Measurements from ENCODE around the gene C1QB.
A peak's percentile ranks its signal among the peaks of the same experiment; 100 is the strongest.
"Not testable (repeated sequence)": the region's sequence is repeated elsewhere in the genome, so short reads cannot be mapped to it uniquely, and the experiment has no call there.

The C1QB gene

DNA sequence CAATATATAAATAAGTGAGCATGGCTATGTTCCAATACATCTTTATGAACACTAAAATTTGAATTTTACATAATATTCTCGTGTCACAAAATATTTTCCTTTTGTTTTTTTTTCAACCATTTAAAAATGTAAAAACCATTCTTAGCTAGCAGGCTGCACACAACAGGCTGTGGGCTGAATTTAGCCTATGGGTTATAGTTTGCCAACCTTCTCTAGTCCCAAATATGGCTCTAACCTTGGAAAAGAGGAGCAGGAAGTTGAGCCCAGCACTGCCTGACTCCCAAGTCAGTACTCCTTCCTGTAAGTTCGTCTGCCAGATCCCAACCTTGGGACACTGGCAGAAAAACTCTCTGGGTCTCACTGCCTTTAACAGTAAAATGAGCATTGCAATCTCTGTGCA is 13.4 kb downstream of the C1QB start:
- H3K9me3 ChIP-seq (ENCODE audit: severe bottlenecking), result no peaks in the 10 kb centered on the region
- TF ChIP-seq, protein P1, sequence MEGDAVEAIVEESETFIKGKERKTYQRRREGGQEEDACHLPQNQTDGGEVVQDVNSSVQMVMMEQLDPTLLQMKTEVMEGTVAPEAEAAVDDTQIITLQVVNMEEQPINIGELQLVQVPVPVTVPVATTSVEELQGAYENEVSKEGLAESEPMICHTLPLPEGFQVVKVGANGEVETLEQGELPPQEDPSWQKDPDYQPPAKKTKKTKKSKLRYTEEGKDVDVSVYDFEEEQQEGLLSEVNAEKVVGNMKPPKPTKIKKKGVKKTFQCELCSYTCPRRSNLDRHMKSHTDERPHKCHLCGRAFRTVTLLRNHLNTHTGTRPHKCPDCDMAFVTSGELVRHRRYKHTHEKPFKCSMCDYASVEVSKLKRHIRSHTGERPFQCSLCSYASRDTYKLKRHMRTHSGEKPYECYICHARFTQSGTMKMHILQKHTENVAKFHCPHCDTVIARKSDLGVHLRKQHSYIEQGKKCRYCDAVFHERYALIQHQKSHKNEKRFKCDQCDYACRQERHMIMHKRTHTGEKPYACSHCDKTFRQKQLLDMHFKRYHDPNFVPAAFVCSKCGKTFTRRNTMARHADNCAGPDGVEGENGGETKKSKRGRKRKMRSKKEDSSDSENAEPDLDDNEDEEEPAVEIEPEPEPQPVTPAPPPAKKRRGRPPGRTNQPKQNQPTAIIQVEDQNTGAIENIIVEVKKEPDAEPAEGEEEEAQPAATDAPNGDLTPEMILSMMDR (IDR thresholded peaks at IDR 0.05; ENCODE audit: poor library complexity, severe bottlenecking), result no peak

DNA sequence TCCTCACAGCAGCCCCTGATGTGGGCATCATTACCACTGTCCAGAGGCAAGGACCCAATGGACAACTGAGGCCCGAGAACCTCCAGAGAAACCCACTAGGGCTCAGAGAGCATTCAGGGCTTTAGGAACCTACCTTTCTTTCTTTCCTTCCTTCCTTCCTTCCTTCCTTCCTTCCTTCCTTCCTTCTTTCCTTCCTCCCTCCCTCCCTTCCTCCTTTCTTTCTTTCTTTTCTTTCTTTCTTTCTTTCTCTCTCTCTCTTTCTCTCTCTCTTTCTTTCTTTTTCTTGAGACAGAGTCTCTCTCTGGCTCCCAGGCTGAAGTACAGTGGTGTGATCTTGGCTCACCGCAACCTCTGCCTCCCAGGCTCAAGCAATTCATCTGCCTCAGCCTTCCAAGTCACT is 15.8 kb downstream of the C1QB start:
- not testable (repeated sequence) for H3K36me3 ChIP-seq (ENCODE audit: low read depth); H3K9me3 ChIP-seq (ENCODE audit: severe bottlenecking); H3K27ac ChIP-seq (ENCODE audit: poor library complexity, severe bottlenecking); H3K27me3 ChIP-seq (ENCODE audit: insufficient read depth, poor library complexity, severe bottlenecking); H3K4me3 ChIP-seq (ENCODE audit: severe bottlenecking); ATAC-seq (ENCODE audit: low read depth); DNase-seq (ENCODE audit: low spot score); H3K4me1 ChIP-seq (ENCODE audit: insufficient read depth, poor library complexity, severe bottlenecking)

More for the DNA sequence above, 13.4 kb downstream of the C1QB start:
- DNase-seq (ENCODE audit: low spot score) (no peak), ATAC-seq (ENCODE audit: low read depth) (no peak)
- Histone ChIP-seq H3K27ac (ENCODE audit: poor library complexity, severe bottlenecking) (no peak overlapping the region), H3K4me3 (ENCODE audit: severe bottlenecking) (no peak overlapping the region), H3K36me3 (ENCODE audit: low read depth) (no peaks in the 10 kb centered on the region), H3K4me1 (ENCODE audit: insufficient read depth, poor library complexity, severe bottlenecking) (no peaks in the 10 kb centered on the region), H3K27me3 (ENCODE audit: insufficient read depth, poor library complexity, severe bottlenecking) (peaks cover 4% of the 10 kb centered on the region)

GRCh38 chr1:22670352-22670975 is 17.4 kb downstream of the C1QB start:
- no peak for DNase-seq (ENCODE audit: low spot score)
- Histone ChIP-seq H3K27me3 (ENCODE audit: insufficient read depth, poor library complexity, severe bottlenecking) (peaks cover 4% of the 10 kb centered on the region), H3K4me3 (ENCODE audit: severe bottlenecking) (no peak overlapping the region), H3K36me3 (ENCODE audit: low read depth) (no peaks in the 10 kb centered on the region), H3K4me1 (ENCODE audit: insufficient read depth, poor library complexity, severe bottlenecking) (no peaks in the 10 kb centered on the region), H3K27ac (ENCODE audit: poor library complexity, severe bottlenecking) (no peak overlapping the region), H3K9me3 (ENCODE audit: severe bottlenecking) (no peaks in the 10 kb centered on the region)
- TF ChIP-seq, protein P1 (IDR thresholded peaks at IDR 0.05; ENCODE audit: poor library complexity, severe bottlenecking), result no peak
- ATAC-seq (ENCODE audit: low read depth), result peak; percentile 15; the same call in 1 of the 3 replicates

DNA sequence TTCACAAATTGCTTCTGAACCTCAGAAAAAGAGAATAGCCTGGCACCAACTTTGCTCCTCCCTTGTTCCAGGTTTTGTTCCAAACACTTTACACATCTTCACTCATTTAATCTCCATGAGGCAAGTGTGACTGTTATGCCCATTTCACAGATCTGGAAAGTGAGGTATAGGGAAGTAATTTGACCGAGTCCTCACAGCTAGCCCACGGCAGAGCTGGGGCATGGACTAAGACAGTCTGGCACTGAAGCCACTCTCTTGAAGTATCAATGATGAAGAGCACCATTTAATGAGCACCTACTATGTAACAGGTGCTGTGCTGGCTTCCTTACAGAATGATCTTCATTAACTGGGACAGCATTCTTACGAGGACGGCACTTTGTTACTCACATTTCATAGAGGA is 19.0 kb downstream of the C1QB start:
- no peaks in the 10 kb centered on the region for H3K9me3 ChIP-seq (ENCODE audit: severe bottlenecking)
- DNase-seq (ENCODE audit: low spot score), result no peak
- ATAC-seq (ENCODE audit: low read depth), result no peak
- H3K4me1 ChIP-seq (ENCODE audit: insufficient read depth, poor library complexity, severe bottlenecking), result no peaks in the 10 kb centered on the region
- TF ChIP-seq, protein P1 (IDR thresholded peaks at IDR 0.05; ENCODE audit: poor library complexity, severe bottlenecking), result no peak
- H3K27ac ChIP-seq (ENCODE audit: poor library complexity, severe bottlenecking), result no peak overlapping the region
- H3K36me3 ChIP-seq (ENCODE audit: low read depth), result no peaks in the 10 kb centered on the region
- H3K27me3 ChIP-seq (ENCODE audit: insufficient read depth, poor library complexity, severe bottlenecking), result peaks cover 4% of the 10 kb centered on the region
- H3K4me3 ChIP-seq (ENCODE audit: severe bottlenecking), result no peak overlapping the region

GRCh38 chr1:22673486-22674409 is 20.7 kb downstream of the C1QB start:
- Histone ChIP-seq H3K27me3 (ENCODE audit: insufficient read depth, poor library complexity, severe bottlenecking) (peaks cover 4% of the 10 kb centered on the region), H3K27ac (ENCODE audit: poor library complexity, severe bottlenecking) (no peak overlapping the region), H3K9me3 (ENCODE audit: severe bottlenecking) (no peaks in the 10 kb centered on the region), H3K36me3 (ENCODE audit: low read depth) (no peaks in the 10 kb centered on the region), H3K4me3 (ENCODE audit: severe bottlenecking) (no peak overlapping the region), H3K4me1 (ENCODE audit: insufficient read depth, poor library complexity, severe bottlenecking) (no peaks in the 10 kb centered on the region)
- TF ChIP-seq, protein P1 (IDR thresholded peaks at IDR 0.05; ENCODE audit: poor library complexity, severe bottlenecking), result peak; percentile 79
- ATAC-seq (ENCODE audit: low read depth) (peak; percentile 48; the same call in 2 of the 3 replicates), DNase-seq (ENCODE audit: low spot score) (no peak)
